OCI-LY7 (cell line): ENCODE results near the gene FAM3B. TPM values are rescaled to one million over a fixed set of nuclear protein-coding genes. Genes with fewer than 3 reads are reported as not detected.

Experiments
- BruUV-seq: library from RNA; stranded (reverse); fragments of 400-500 nt; replicated peaks from 2 replicates; lab custom pipeline; 2021; lab: Mats Ljungman, UMichigan
- CTCF ChIA-PET: fragments of 300-600 bp; sonication (Branson Sonifier 250); formaldehyde crosslinking; loops from one replicate; lab custom pipeline; 2022; ENCODE audit warnings: antibody characterized with exemption; ENCODE audit not compliant: unreplicated experiment; lab: Charles Lee
- POLR2A ChIA-PET: fragments of 300-600 bp; sonication (Branson Sonifier 250); formaldehyde crosslinking; loops from one replicate; lab custom pipeline; 2022; ENCODE audit warnings: antibody characterized with exemption; lab: Charles Lee
- DNase-seq: peaks from one replicate; pipeline ENCODE4 v3.0.0-alpha.2; 2015; ENCODE audit warnings: low spot score
- H2AFZ ChIP-seq: fragments of 200-600 bp; sonication (generic), shearing (Covaris generic); 2 replicates; pipeline ENCODE4 v1.6.1; 2014; ENCODE audit warnings: mild to moderate bottlenecking, antibody characterized with exemption, low read length, moderate library complexity
- H3K27ac ChIP-seq: fragments of 200-600 bp; sonication (generic); 2 replicates; pipeline ENCODE4 v1.5.1; 2014; ENCODE audit warnings: mixed run types, low read depth, mild to moderate bottlenecking, moderate library complexity, low read length, inconsistent platforms; ENCODE audit not compliant: poor library complexity, severe bottlenecking
- H3K36me3 ChIP-seq: fragments of 200-600 bp; sonication (generic); 2 replicates; pipeline ENCODE4 v1.6.1; 2014; ENCODE audit warnings: mild to moderate bottlenecking, antibody characterized with exemption, low read length, moderate library complexity, mixed read lengths; ENCODE audit not compliant: insufficient read depth
- H3K4me1 ChIP-seq: fragments of 200-600 bp; sonication (generic); 2 replicates; pipeline ENCODE4 v1.5.1; 2014; ENCODE audit warnings: mild to moderate bottlenecking, low read length; ENCODE audit not compliant: insufficient read depth, poor library complexity, severe bottlenecking
- H3K4me2 ChIP-seq: fragments of 200-600 bp; sonication (generic); 2 replicates; pipeline ENCODE4 v1.6.1; 2014; ENCODE audit warnings: mild to moderate bottlenecking, low read length
- H3K4me3 ChIP-seq: fragments of 200-600 bp; sonication (generic); 2 replicates; pipeline ENCODE4 v1.5.1; 2014; ENCODE audit warnings: mild to moderate bottlenecking, low read depth, low read length; ENCODE audit not compliant: poor library complexity, severe bottlenecking
- H3K79me2 ChIP-seq: fragments of 200-600 bp; sonication (generic); 2 replicates; pipeline ENCODE4 v1.6.1; 2016; ENCODE audit warnings: low read depth, mild to moderate bottlenecking, low read length, moderate library complexity, mixed read lengths; ENCODE audit not compliant: insufficient read depth
- H3K9me2 ChIP-seq: fragments of 200-600 bp; sonication (generic); 2 replicates; pipeline ENCODE4 v1.6.1; 2016; ENCODE audit warnings: mild to moderate bottlenecking, low read length, mixed read lengths; ENCODE audit not compliant: insufficient read depth
- H3K9me3 ChIP-seq: fragments of 200-600 bp; sonication (generic); 2 replicates; pipeline ENCODE4 v1.6.1; 2014; ENCODE audit warnings: mild to moderate bottlenecking, mixed run types, low read length, mixed read lengths
- H4K20me1 ChIP-seq: fragments of 200-600 bp; sonication (generic); 2 replicates; pipeline ENCODE4 v1.6.1; 2014; ENCODE audit warnings: mild to moderate bottlenecking, antibody characterized with exemption, low read length, moderate library complexity, mixed read lengths; ENCODE audit not compliant: insufficient read depth
- EZH2phosphoT487 ChIP-seq: fragments of 200-600 bp; sonication (generic); IDR thresholded peaks from 2 replicates; pipeline ENCODE4 v1.6.1; 2018; ENCODE audit warnings: low read depth, borderline replicate concordance, mild to moderate bottlenecking, mixed run types, antibody characterized with exemption, low read length, moderate library complexity, mixed read lengths
- intact Hi-C: fragments of 100-400 bp; cut with micrococcal nuclease; formaldehyde crosslinking; loops from one replicate; pipeline ENCODE4 v1.10.0; 2022; ENCODE audit not compliant: unreplicated experiment
- total RNA-seq, 2 experiments: library from RNA; depleted of rRNA in 1 of 2; stranded (reverse); fragments of >200 nt in 1 of 2; shearing (Covaris generic) in 1 of 2; gene quantifications; 2 replicates each; pipeline ENCODE4 v1.2.3, GENCODE V29; 2014 to 2022
- TF ChIP-seq, protein P1 (sequence below): fragments of 200-600 bp; sonication (generic); conservative IDR thresholded peaks from 2 replicates; pipeline ENCODE4 v1.5.1; 2014; ENCODE audit warnings: mild to moderate bottlenecking, antibody characterized with exemption, low read length, moderate library complexity, mixed read lengths

Gene FAM3B
- total RNA-seq, 2 experiments from 2014 or later = 0.19 TPM; not detected in 1

- no peaks in the 10 kb centered on the region for H3K36me3 ChIP-seq
- intact Hi-C loops = loop anchor here (1.0 to 10.0 kb wide), 2 partner anchors 77 to 565 kb away; no protein-coding TSS in a partner anchor
- no peak overlapping the region for H3K27ac ChIP-seq
- peaks cover 15% of the 10 kb centered on the region for H3K4me1 ChIP-seq
- H3K4me3 ChIP-seq = no peak overlapping the region
- H4K20me1 ChIP-seq = no peaks in the 10 kb centered on the region
- no TSS peak for BruUV-seq
- peak; percentile 47 for DNase-seq
- H3K9me3 ChIP-seq = no peaks in the 10 kb centered on the region
- H3K79me2 ChIP-seq = no peaks in the 10 kb centered on the region
- no peak overlapping the region for H2AFZ ChIP-seq
- POLR2A ChIA-PET = interaction anchor here (1.0 kb wide), 1 partner anchor 9 kb away, joined by 3 read pairs; no protein-coding TSS in a partner anchor
- no peak overlapping the region for H3K4me2 ChIP-seq
- CTCF ChIA-PET = no interaction called here
- H3K9me2 ChIP-seq = no peaks in the 10 kb centered on the region
- TF ChIP-seq, protein P1, sequence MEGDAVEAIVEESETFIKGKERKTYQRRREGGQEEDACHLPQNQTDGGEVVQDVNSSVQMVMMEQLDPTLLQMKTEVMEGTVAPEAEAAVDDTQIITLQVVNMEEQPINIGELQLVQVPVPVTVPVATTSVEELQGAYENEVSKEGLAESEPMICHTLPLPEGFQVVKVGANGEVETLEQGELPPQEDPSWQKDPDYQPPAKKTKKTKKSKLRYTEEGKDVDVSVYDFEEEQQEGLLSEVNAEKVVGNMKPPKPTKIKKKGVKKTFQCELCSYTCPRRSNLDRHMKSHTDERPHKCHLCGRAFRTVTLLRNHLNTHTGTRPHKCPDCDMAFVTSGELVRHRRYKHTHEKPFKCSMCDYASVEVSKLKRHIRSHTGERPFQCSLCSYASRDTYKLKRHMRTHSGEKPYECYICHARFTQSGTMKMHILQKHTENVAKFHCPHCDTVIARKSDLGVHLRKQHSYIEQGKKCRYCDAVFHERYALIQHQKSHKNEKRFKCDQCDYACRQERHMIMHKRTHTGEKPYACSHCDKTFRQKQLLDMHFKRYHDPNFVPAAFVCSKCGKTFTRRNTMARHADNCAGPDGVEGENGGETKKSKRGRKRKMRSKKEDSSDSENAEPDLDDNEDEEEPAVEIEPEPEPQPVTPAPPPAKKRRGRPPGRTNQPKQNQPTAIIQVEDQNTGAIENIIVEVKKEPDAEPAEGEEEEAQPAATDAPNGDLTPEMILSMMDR = peak; percentile 55
- TF ChIP-seq EZH2phosphoT487 = no peak
These were observed 43.6 kb downstream of the FAM3B start for GRCh38 chr21:41360072-41360821.

DNA sequence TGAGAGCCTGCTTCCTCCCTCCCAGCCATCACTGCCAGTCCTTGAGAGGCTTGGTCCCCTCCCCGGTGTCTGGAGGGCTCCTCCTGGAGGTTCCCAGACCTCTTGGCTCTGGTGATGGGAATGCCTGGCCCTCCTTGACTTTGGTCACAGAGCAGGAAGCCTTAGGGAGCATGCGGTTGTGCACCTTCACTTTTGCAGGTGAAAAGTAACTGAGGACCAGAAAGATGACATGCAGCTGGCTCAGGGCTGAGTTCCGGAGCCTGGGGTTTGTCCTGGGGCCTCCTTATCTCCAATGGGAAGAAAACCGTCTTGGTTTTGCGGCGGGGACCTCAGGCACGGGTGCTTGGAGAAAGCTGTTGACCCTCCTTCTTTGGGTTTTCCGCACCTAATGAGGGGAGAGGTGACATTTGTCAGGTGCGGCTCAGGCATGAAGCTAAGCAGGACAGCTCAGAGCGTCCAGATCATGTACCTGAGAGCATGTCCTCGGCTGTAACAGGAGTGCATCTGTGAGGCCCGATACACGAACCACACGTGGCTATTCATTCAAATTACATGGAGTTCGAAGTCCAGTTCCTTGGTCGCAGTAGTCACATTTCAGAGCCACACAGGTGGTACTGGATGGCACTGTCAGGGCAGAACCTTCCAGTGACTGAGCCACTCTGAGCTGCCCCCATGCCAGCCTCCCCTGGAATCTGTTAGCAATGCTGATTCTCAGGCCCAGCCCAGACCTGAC lies 44.6 kb downstream of the FAM3B start:
- POLR2A ChIA-PET = interaction anchor here (0.7 to 1.0 kb wide), 2 partner anchors 8 to 61 kb away, joined by 3 read pairs; no protein-coding TSS in a partner anchor
- Histone ChIP-seq H3K4me3 (peak overlapping the region; percentile 58), H3K79me2 (no peaks in the 10 kb centered on the region), H3K9me3 (no peaks in the 10 kb centered on the region), H3K4me2 (peak overlapping the region; percentile 63), H3K27ac (peak overlapping the region; percentile 29), H3K4me1 (peaks cover 20% of the 10 kb centered on the region), H3K36me3 (no peaks in the 10 kb centered on the region), H2AFZ (peak overlapping the region; percentile 95), H3K9me2 (no peaks in the 10 kb centered on the region), H4K20me1 (no peaks in the 10 kb centered on the region)
- DNase-seq = no peak
- BruUV-seq = no TSS peak
- no peak for TF ChIP-seq EZH2phosphoT487
- TF ChIP-seq, protein P1 = no peak
- CTCF ChIA-PET = no interaction called here
- intact Hi-C loops = loop anchor here (10.0 kb wide), 1 partner anchor 564 kb away; no protein-coding TSS in a partner anchor
